T-helper 2 cell treated with Interferon-gamma antibody and Interleukin-4, amounts not matched to agents 5 μg/mL and 100 μg/mL, for 36 hours (primary cell): Measurements from ENCODE around the gene SLC2A11.
A peak's percentile ranks its signal among the peaks of the same experiment; 100 is the strongest.

Experiments
- DNase-seq: peaks from one replicate; pipeline ENCODE4 v3.0.0; 2021; ENCODE audit warnings: low spot score
- H3K27ac Mint-ChIP-seq: one replicate; pipeline ENCODE4 v1.8.0; 2021; ENCODE audit warnings: mild to moderate bottlenecking, mixed read lengths
- H3K27me3 Mint-ChIP-seq: one replicate; pipeline ENCODE4 v1.8.0; 2021; ENCODE audit warnings: low read depth, mixed read lengths
- H3K36me3 Mint-ChIP-seq: one replicate; pipeline ENCODE4 v1.8.0; 2021; ENCODE audit warnings: low read depth, mixed read lengths
- H3K4me1 Mint-ChIP-seq: one replicate; pipeline ENCODE4 v1.8.0; 2021; ENCODE audit warnings: low read depth, mixed read lengths
- H3K4me3 Mint-ChIP-seq: one replicate; pipeline ENCODE4 v1.8.0; 2022; ENCODE audit warnings: mild to moderate bottlenecking, moderate library complexity, mixed read lengths
- H3K9me3 Mint-ChIP-seq: one replicate; pipeline ENCODE4 v1.8.0; 2021; ENCODE audit warnings: mixed read lengths

The SLC2A11 gene

DNA sequence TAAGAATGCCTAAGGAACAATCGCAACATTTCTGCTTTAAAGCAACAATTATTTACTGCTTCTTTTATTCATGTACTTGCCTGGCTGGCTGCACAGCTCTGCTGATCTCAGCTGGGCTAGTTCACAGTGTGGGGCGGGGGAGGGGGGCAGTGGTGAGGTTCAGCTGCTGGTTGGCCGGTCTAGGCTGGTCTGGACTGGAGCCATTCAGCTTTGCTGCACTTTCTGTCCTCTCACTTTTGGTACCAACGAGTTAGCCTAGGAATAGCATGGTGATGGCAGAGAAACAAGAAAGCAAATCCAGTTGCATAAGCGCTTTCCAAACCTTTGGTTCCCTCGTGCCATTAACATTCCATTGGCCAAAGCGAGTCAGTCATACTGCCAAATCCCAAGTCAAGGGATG is 20.5 kb downstream of the SLC2A11 start:
- no peaks in the 10 kb centered on the region for H3K27me3 Mint-ChIP-seq
- no peaks in the 10 kb centered on the region for H3K36me3 Mint-ChIP-seq
- no peaks in the 10 kb centered on the region for H3K4me1 Mint-ChIP-seq
- no peak for DNase-seq
- no peak overlapping the region for H3K4me3 Mint-ChIP-seq
- no peaks in the 10 kb centered on the region for H3K9me3 Mint-ChIP-seq
- H3K27ac Mint-ChIP-seq: no peak overlapping the region

DNA sequence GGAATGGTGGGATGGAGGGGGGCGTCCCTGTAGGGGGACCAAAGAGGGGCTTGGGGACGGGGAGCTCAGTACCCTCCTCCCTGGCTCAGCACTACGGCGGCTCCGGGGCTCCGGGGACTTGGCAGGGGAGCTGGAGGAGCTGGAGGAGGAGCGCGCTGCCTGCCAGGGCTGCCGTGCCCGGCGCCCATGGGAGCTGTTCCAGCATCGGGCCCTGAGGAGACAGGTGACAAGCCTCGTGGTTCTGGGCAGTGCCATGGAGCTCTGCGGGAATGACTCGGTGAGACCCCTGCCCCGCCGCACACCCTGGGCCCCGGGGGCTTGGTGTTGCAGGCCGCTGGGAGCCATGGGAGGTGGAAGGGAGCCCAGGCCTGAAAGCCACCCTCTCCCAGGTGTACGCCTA is 24.7 kb downstream of the SLC2A11 start:
- Mint-ChIP-seq H3K27me3 (no peaks in the 10 kb centered on the region), H3K36me3 (no peaks in the 10 kb centered on the region), H3K9me3 (no peaks in the 10 kb centered on the region), H3K4me3 (no peak overlapping the region), H3K4me1 (no peaks in the 10 kb centered on the region), H3K27ac (no peak overlapping the region)
- DNase-seq: no peak

GRCh38 chr22:23883658-23884057 is 26.0 kb downstream of the SLC2A11 start:
- no peaks in the 10 kb centered on the region for H3K27me3 Mint-ChIP-seq
- no peak overlapping the region for H3K27ac Mint-ChIP-seq
- H3K4me1 Mint-ChIP-seq: no peaks in the 10 kb centered on the region
- DNase-seq: no peak
- H3K9me3 Mint-ChIP-seq: no peaks in the 10 kb centered on the region
- no peaks in the 10 kb centered on the region for H3K36me3 Mint-ChIP-seq
- H3K4me3 Mint-ChIP-seq: no peak overlapping the region

- DNase-seq: no peak
- Mint-ChIP-seq H3K9me3 (no peaks in the 10 kb centered on the region), H3K4me1 (no peaks in the 10 kb centered on the region), H3K4me3 (no peak overlapping the region), H3K27me3 (no peaks in the 10 kb centered on the region), H3K27ac (no peak overlapping the region), H3K36me3 (no peaks in the 10 kb centered on the region)
Observed at GRCh38 chr22:23884140-23884539, 26.5 kb downstream of the SLC2A11 start.

DNA sequence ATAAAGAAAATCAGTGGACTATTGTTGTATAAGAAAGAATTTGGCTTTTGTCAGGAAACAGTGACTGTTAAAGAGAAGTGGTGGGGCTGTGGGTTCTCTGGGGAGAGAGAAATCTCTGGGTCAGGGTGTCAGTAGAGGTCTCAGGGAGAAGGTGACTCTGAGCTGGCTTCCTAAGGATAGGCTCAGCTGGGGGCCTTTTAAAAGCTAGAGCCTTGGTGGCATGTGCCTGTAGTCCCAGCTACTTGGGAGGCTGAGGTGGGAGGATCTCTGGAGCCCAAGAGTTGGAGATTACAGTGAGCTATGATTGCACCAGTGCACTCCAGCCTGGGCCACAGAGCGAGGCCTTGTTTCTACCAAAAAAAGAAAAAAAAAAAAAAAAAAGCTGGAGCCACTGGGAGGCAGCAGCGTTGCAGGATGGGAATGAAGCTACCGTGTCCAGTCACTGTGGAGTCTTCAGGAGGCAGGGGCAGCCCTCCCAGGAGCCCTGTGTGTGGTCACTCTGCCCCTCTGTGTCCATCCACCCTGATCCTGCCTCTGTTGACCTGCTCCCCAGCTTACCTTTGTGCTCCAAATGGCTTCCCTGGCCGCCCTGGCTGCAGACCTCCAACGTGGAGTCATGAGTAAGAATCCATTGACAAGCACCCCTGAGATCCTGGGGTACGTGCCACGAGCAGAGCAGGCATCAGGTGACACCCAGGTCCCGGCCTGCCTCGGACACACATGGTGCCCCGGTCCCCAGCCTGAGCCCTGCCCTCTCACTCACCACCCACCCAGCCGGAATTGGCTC is 31.1 kb downstream of the SLC2A11 start:
- H3K4me1 Mint-ChIP-seq: peaks cover 10% of the 10 kb centered on the region
- H3K27ac Mint-ChIP-seq: no peak overlapping the region

GRCh38 chr22:23889620-23890019 is 31.9 kb downstream of the SLC2A11 start:
- no peak overlapping the region for H3K4me3 Mint-ChIP-seq
- no peaks in the 10 kb centered on the region for H3K9me3 Mint-ChIP-seq
- no peak overlapping the region for H3K27ac Mint-ChIP-seq
- H3K36me3 Mint-ChIP-seq: peaks cover 2% of the 10 kb centered on the region
- H3K4me1 Mint-ChIP-seq: peaks cover 12% of the 10 kb centered on the region
- no peak for DNase-seq
- H3K27me3 Mint-ChIP-seq: no peaks in the 10 kb centered on the region

More for the DNA sequence above, 31.1 kb downstream of the SLC2A11 start:
- no peaks in the 10 kb centered on the region for H3K27me3 Mint-ChIP-seq
- H3K4me3 Mint-ChIP-seq: no peak overlapping the region
- H3K9me3 Mint-ChIP-seq: no peaks in the 10 kb centered on the region
- no peaks in the 10 kb centered on the region for H3K36me3 Mint-ChIP-seq
- DNase-seq: no peak

- H3K27ac Mint-ChIP-seq: peak overlapping the region; percentile 66
- peaks cover 16% of the 10 kb centered on the region for H3K36me3 Mint-ChIP-seq
- no peaks in the 10 kb centered on the region for H3K9me3 Mint-ChIP-seq
- DNase-seq: no peak
- H3K4me1 Mint-ChIP-seq: peaks cover 16% of the 10 kb centered on the region
- no peak overlapping the region for H3K4me3 Mint-ChIP-seq
- H3K27me3 Mint-ChIP-seq: no peaks in the 10 kb centered on the region
Observed at GRCh38 chr22:23891726-23892125, 34.1 kb downstream of the SLC2A11 start.

DNA sequence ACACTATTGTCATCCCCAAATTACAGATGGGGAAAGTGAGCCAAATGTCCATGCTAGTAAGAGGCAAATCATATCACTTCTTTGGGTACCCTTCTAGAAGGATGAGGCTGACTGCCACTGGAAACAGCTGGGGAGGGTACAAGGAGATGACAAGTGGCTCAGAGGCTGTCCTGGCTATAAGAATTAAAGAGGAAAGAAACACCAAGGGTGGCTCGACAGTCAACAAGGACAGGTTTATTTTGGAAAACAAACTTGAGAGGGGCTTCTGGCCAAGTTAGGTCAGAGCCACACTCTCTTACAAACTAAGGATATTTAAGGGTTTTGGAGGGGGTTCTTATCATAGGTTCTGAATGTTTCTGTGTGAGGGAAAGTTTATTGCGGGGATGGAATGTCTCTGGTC is 34.5 kb downstream of the SLC2A11 start:
- H3K9me3 Mint-ChIP-seq: no peaks in the 10 kb centered on the region
- no peaks in the 10 kb centered on the region for H3K27me3 Mint-ChIP-seq
- peaks cover 18% of the 10 kb centered on the region for H3K4me1 Mint-ChIP-seq
- peak overlapping the region; percentile 29 for H3K27ac Mint-ChIP-seq
- peak overlapping the region; percentile 18 for H3K4me3 Mint-ChIP-seq
- H3K36me3 Mint-ChIP-seq: peaks cover 19% of the 10 kb centered on the region
- DNase-seq: no peak

GRCh38 chr22:23892706-23893105 is 35.0 kb downstream of the SLC2A11 start:
- H3K9me3 Mint-ChIP-seq: no peaks in the 10 kb centered on the region
- no peaks in the 10 kb centered on the region for H3K27me3 Mint-ChIP-seq
- peak overlapping the region; percentile 97 for H3K4me3 Mint-ChIP-seq
- H3K27ac Mint-ChIP-seq: peak overlapping the region; percentile 99
- peaks cover 19% of the 10 kb centered on the region for H3K4me1 Mint-ChIP-seq
- peaks cover 24% of the 10 kb centered on the region for H3K36me3 Mint-ChIP-seq
- DNase-seq: no peak

- H3K9me3 Mint-ChIP-seq: no peaks in the 10 kb centered on the region
- no peak for DNase-seq
- peak overlapping the region; percentile 99 for H3K27ac Mint-ChIP-seq
- H3K27me3 Mint-ChIP-seq: no peaks in the 10 kb centered on the region
- peaks cover 19% of the 10 kb centered on the region for H3K4me1 Mint-ChIP-seq
- H3K4me3 Mint-ChIP-seq: peak overlapping the region; percentile 97
- peaks cover 28% of the 10 kb centered on the region for H3K36me3 Mint-ChIP-seq
Observed at GRCh38 chr22:23893121-23893944, 35.7 kb downstream of the SLC2A11 start.

GRCh38 chr22:23893945-23894709 is 36.5 kb downstream of the SLC2A11 start, which contains the start of gene MIF:
Gene MIF, plus strand, starts transcription at chr22:23894383. Its CDS starts 92 bp downstream, at chr22:23894475.
- H3K4me3 Mint-ChIP-seq: peak within 1 kb of the TSS; percentile 97
- no peaks in the 10 kb centered on the region for H3K27me3 Mint-ChIP-seq
- peak; percentile 99 for DNase-seq
- H3K9me3 Mint-ChIP-seq: no peaks in the 10 kb centered on the region
- peaks cover 32% of the 10 kb centered on the region for H3K36me3 Mint-ChIP-seq
- peaks cover 19% of the 10 kb centered on the region for H3K4me1 Mint-ChIP-seq
- H3K27ac Mint-ChIP-seq: peak within 1 kb of the TSS; percentile 99

DNA sequence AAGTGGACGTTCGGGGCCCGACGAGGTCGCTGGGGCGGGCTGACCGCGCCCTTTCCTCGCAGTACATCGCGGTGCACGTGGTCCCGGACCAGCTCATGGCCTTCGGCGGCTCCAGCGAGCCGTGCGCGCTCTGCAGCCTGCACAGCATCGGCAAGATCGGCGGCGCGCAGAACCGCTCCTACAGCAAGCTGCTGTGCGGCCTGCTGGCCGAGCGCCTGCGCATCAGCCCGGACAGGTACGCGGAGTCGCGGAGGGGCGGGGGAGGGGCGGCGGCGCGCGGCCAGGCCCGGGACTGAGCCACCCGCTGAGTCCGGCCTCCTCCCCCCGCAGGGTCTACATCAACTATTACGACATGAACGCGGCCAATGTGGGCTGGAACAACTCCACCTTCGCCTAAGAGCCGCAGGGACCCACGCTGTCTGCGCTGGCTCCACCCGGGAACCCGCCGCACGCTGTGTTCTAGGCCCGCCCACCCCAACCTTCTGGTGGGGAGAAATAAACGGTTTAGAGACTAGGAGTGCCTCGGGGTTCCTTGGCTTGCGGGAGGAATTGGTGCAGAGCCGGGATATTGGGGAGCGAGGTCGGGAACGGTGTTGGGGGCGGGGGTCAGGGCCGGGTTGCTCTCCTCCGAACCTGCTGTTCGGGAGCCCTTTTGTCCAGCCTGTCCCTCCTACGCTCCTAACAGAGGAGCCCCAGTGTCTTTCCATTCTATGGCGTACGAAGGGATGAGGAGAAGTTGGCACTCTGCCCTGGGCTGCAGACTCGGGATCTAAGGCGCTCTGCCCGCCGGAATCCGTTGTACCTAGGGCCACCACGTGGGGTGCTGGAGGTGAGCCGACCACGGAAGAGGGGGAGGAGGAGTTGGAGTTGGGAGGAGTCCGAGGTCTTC is 37.3 kb downstream of the SLC2A11 start:
- H3K4me1 Mint-ChIP-seq: peaks cover 22% of the 10 kb centered on the region
- H3K9me3 Mint-ChIP-seq: peaks cover 5% of the 10 kb centered on the region
- H3K27me3 Mint-ChIP-seq: peaks cover 2% of the 10 kb centered on the region
- peak overlapping the region; percentile 99 for H3K27ac Mint-ChIP-seq
- peaks cover 38% of the 10 kb centered on the region for H3K36me3 Mint-ChIP-seq
- DNase-seq: peak; percentile 69
- peak overlapping the region; percentile 97 for H3K4me3 Mint-ChIP-seq

DNA sequence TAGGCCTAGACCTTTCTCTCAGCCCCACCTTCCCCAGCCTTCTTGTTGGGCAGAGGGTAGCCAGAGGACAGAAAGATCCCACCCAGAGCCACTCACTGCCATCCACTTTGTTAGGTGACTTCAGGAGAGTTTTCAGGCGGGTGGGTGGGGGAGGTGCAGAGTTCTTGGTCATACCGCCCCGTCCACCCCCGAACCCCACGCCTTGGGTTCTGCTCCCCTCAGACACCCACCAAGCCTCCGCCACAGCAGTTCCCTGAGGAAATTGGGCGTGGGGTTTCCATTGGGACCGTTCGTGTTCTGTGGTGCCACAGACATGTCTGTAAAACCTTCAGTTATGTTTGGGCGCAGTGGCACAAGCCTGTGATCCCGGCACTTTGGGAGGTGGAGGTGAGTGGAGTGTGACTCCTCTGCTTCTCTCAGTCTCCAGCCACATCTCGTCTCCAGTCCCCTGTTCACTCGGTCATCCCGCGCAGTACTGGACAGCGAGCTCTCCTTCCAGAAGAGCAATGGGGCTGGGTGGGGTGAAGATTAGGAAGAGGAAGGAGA is 38.0 kb downstream of the SLC2A11 start:
- no peak for DNase-seq
- peaks cover 41% of the 10 kb centered on the region for H3K36me3 Mint-ChIP-seq
- peak overlapping the region; percentile 99 for H3K27ac Mint-ChIP-seq
- peaks cover 22% of the 10 kb centered on the region for H3K4me1 Mint-ChIP-seq
- peak overlapping the region; percentile 97 for H3K4me3 Mint-ChIP-seq
- H3K27me3 Mint-ChIP-seq: peaks cover 2% of the 10 kb centered on the region
- H3K9me3 Mint-ChIP-seq: peaks cover 8% of the 10 kb centered on the region
